Lung (tissue), 12 donors: ENCODE results near the gene SMG6. TPM values are rescaled to one million over a fixed set of nuclear protein-coding genes. Genes with fewer than 3 reads are reported as not detected.
A peak's percentile ranks its signal among the peaks of the same experiment; 100 is the strongest.

Experiments used
- ATAC-seq: fragments of 200-7000 bp; cut with Tn5 transposase; one replicate; pipeline ENCODE4 v1.9.1; 2020; ENCODE audit warnings: moderate number of reproducible peaks; ENCODE audit not compliant: insufficient read depth, low FRiP score
- DNase-seq, 3 donors: peaks; one replicate each; pipeline ENCODE4 v3.0.0-alpha.2; 2013 to 2017
- H3K27ac ChIP-seq, 2 donors: one replicate each; pipeline ENCODE4 v1.5.1; 2013; ENCODE audit warnings: mild to moderate bottlenecking in 2 of 2, moderate library complexity in 2 of 2, control low read depth in 1 of 2, inconsistent platforms in 1 of 2, low read depth in 1 of 2, low read length in 1 of 2
- H3K27me3 ChIP-seq, 3 donors: one replicate each; pipeline ENCODE4 v1.5.1; 2013; ENCODE audit warnings: low read length in 2 of 3; ENCODE audit not compliant: control insufficient read depth in 3 of 3, insufficient read depth in 3 of 3
- H3K36me3 ChIP-seq, 4 donors: one replicate each; pipeline ENCODE4 v1.5.1; 2013; ENCODE audit warnings: low read length in 4 of 4, mild to moderate bottlenecking in 1 of 4, moderate library complexity in 1 of 4; ENCODE audit not compliant: control insufficient read depth in 4 of 4, insufficient read depth in 4 of 4
- H3K4me1 ChIP-seq, 5 donors: one replicate each; pipeline ENCODE4 v1.5.1; 2013; ENCODE audit warnings: low read length in 5 of 5, mild to moderate bottlenecking in 2 of 5, moderate library complexity in 1 of 5; ENCODE audit not compliant: control insufficient read depth in 5 of 5, insufficient read depth in 5 of 5
- H3K4me3 ChIP-seq: one replicate; pipeline ENCODE4 v1.5.1; 2013; ENCODE audit warnings: mild to moderate bottlenecking, control low read depth, moderate library complexity
- H3K9ac ChIP-seq, 2 donors: one replicate each; pipeline ENCODE4 v1.5.1; 2013; ENCODE audit warnings: low read length in 2 of 2, control low read depth in 1 of 2; ENCODE audit not compliant: insufficient read depth in 1 of 2
- H3K9me3 ChIP-seq, 4 donors: one replicate each; pipeline ENCODE4 v1.5.1; 2013; ENCODE audit warnings: low read length in 3 of 4, mild to moderate bottlenecking in 1 of 4, moderate library complexity in 1 of 4; ENCODE audit not compliant: control insufficient read depth in 4 of 4, insufficient read depth in 3 of 4
- CTCF ChIP-seq: IDR thresholded peaks from 2 replicates; pipeline ENCODE4 v1.5.1; 2012; ENCODE audit warnings: mild to moderate bottlenecking; ENCODE audit errors: control extremely low read depth, extremely low read depth
- WGBS, 2 donors: extraction: QIAGEN DNeasy Blood & Tissue Kit; methylation state at CpG; one replicate each; pipeline ENCODE4 v1.1.7; 2013; 5-methylcytosine and 5-hydroxymethylcytosine counted together
- polyA plus RNA-seq, 2 donors: library from polyadenylated mRNA; stranded (reverse); fragments of 200-250 nt; gene quantifications; one replicate each; pipeline ENCODE4 v1.2.1, GENCODE V29; 2013
- total RNA-seq, 2 donors: library from RNA; depleted of rRNA in 1 of 2; stranded (reverse); fragments of >200 nt in 1 of 2; gene quantifications; one replicate each; pipeline ENCODE4 v1.2.1, GENCODE V29; 2014 to 2021
- donor health status: control.
- donor health status: control.
- donor health status: Bipolar disorder and iron deficiency.
- donor health status: healthy.
- donor health status: DM: yes; HTN: yes; CAD: no.

Gene SMG6
- total and polyA plus RNA-seq, 4 donors: 17.6 to 45.1 (median 28.9) TPM

- no peaks in the 10 kb centered on the region for H3K27me3 ChIP-seq
- peaks cover 23 to 97% (median 69%) of the 10 kb centered on the region in 5 donors for H3K4me1 ChIP-seq
- no peak overlapping the region for H3K4me3 ChIP-seq
- peaks cover 0 to 7% (median 2%) of the 10 kb centered on the region in 4 donors for H3K36me3 ChIP-seq
- DNase-seq (no peak), ATAC-seq (no peak)
- 53 to 64% methylated on average over 3 of the region's 3 CpGs for WGBS, 2 donors
- no peaks in the 10 kb centered on the region for H3K9me3 ChIP-seq
- no peak overlapping the region for H3K9ac ChIP-seq
- H3K27ac ChIP-seq: peak overlapping the region in 1 of 2 donors; percentile 51
- no peak for TF ChIP-seq CTCF
Measured at GRCh38 chr17:2086306-2086705, 217.3 kb downstream of the SMG6 start.

- no peaks in the 10 kb centered on the region for H3K9me3 ChIP-seq
- H3K27ac ChIP-seq: peak overlapping the region; percentile 51 to 90
- ATAC-seq (no peak), DNase-seq (peak; percentile 84 to 93 (median 92))
- peaks cover 0 to 12% (median 7%) of the 10 kb centered on the region in 4 donors for H3K36me3 ChIP-seq
- H3K4me1 ChIP-seq: peaks cover 23 to 94% (median 67%) of the 10 kb centered on the region in 5 donors
- no peaks in the 10 kb centered on the region for H3K27me3 ChIP-seq
- no peak overlapping the region for H3K9ac ChIP-seq
- no peak overlapping the region for H3K4me3 ChIP-seq
- TF ChIP-seq CTCF: no peak
- WGBS, 2 donors: 41 to 42% methylated on average over 5 of the region's 5 CpGs
Measured at GRCh38 chr17:2085648-2085949, 218.0 kb downstream of the SMG6 start.

GRCh38 chr17:2084766-2085647, 218.6 kb downstream of the SMG6 start:
- WGBS, 2 donors: 49 to 61% methylated on average over 13 of the region's 13 CpGs
- peak; percentile 86 to 95 (median 86) for DNase-seq
- H3K27ac ChIP-seq: peak overlapping the region; percentile 83 to 90
- H3K9ac ChIP-seq: peak overlapping the region in 1 of 2 donors; percentile 82
- H3K36me3 ChIP-seq: peaks cover 0 to 12% (median 9%) of the 10 kb centered on the region in 4 donors
- no peaks in the 10 kb centered on the region for H3K9me3 ChIP-seq
- H3K4me3 ChIP-seq: no peak overlapping the region
- TF ChIP-seq CTCF: no peak
- peaks cover 23 to 88% (median 61%) of the 10 kb centered on the region in 5 donors for H3K4me1 ChIP-seq
- H3K27me3 ChIP-seq: no peaks in the 10 kb centered on the region
- no peak for ATAC-seq
